ENCODE data around the gene NTM. TPM values are rescaled to one million over a fixed set of nuclear protein-coding genes. Genes with fewer than 3 reads are reported as not detected.

NTM gene
- total RNA-seq, 3 donors from 2014 or later: 0.66 to 9.0 (median 1.0) TPM

DNA sequence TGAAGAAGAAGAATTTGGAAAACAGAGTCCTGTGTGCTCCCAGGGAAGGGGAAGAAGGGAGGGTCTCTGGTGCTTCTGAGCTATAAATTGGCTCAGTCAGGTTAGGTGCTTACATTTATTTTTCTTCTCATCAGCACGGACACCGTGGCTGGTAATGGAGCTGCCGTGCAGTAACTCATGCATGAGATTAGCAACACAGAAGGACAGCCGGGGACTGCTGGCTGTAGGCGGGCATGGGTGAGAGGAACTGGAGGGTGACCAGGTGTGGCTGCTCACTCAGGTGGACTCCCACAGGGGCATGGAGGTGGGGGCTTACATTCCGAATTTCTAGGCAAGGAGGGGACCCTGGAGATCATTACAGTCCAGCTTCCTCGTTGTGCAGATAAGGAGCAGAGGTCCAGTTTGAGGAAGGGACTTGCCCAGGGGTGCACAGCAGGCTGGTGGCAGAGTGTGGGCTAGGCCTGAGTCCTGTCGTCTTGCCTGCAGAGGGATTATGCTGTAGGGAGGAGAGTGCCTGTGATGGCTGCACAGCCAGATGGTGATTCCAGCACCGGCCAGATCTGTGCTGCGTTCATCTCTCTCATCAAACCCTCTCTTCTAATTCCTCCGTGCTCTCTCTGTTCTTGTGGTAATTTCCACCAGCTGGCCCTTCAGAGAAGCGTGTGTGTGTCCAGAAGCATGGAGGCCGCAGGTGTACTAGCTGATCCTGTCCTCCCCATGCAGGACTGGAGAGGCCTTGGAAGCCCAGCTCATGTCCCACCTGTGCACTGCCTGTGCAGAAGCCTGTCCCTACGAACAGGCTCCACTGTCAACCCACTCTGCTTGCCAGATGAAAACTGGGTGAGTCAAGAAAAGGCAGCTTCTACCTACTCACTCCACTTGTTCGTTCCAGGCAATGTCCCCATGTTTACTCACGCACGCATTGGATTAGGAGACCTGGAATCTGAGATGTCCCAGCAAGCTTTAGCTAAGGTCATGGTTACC is 78.9 kb downstream of the NTM start:
- peaks cover 0 to 6% of the 10 kb centered on the region in 2 donors for H3K27me3 ChIP-seq
- TF ChIP-seq POLR2A (IDR thresholded peaks at IDR 0.05) (no peak), POLR2AphosphoS5 (IDR thresholded peaks at IDR 0.05) (no peak)
- TF ChIP-seq, protein P1, sequence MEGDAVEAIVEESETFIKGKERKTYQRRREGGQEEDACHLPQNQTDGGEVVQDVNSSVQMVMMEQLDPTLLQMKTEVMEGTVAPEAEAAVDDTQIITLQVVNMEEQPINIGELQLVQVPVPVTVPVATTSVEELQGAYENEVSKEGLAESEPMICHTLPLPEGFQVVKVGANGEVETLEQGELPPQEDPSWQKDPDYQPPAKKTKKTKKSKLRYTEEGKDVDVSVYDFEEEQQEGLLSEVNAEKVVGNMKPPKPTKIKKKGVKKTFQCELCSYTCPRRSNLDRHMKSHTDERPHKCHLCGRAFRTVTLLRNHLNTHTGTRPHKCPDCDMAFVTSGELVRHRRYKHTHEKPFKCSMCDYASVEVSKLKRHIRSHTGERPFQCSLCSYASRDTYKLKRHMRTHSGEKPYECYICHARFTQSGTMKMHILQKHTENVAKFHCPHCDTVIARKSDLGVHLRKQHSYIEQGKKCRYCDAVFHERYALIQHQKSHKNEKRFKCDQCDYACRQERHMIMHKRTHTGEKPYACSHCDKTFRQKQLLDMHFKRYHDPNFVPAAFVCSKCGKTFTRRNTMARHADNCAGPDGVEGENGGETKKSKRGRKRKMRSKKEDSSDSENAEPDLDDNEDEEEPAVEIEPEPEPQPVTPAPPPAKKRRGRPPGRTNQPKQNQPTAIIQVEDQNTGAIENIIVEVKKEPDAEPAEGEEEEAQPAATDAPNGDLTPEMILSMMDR (IDR thresholded peaks at IDR 0.05): no peak
- no peak overlapping the region for H3K4me3 ChIP-seq
- DNase-seq (ENCODE audit: low spot score in 2 of 2): no peak
- no peaks in the 10 kb centered on the region for H3K36me3 ChIP-seq
- no peaks in the 10 kb centered on the region for H3K4me1 ChIP-seq
- intact Hi-C loops (cut with DNase I; ENCODE audit: low total_unique reads): no loop called here
- no peaks in the 10 kb centered on the region for H3K9me3 ChIP-seq
- H3K27ac ChIP-seq: no peak overlapping the region

- no peak overlapping the region for H3K4me3 ChIP-seq
- no peak overlapping the region for H3K27ac ChIP-seq
- no peaks in the 10 kb centered on the region for H3K9me3 ChIP-seq
- peaks cover 0 to 6% of the 10 kb centered on the region in 2 donors for H3K27me3 ChIP-seq
- intact Hi-C loops (cut with DNase I; ENCODE audit: low total_unique reads): no loop called here
- H3K4me1 ChIP-seq: no peaks in the 10 kb centered on the region
- H3K36me3 ChIP-seq: no peaks in the 10 kb centered on the region
- DNase-seq (ENCODE audit: low spot score in 2 of 2): no peak
- no peak for TF ChIP-seq POLR2AphosphoS5 (IDR thresholded peaks at IDR 0.05)
- TF ChIP-seq, protein P1 (IDR thresholded peaks at IDR 0.05): no peak
- TF ChIP-seq POLR2A (IDR thresholded peaks at IDR 0.05): no peak
These were observed 84.1 kb downstream of the NTM start for GRCh38 chr11:131454490-131454889.

DNA sequence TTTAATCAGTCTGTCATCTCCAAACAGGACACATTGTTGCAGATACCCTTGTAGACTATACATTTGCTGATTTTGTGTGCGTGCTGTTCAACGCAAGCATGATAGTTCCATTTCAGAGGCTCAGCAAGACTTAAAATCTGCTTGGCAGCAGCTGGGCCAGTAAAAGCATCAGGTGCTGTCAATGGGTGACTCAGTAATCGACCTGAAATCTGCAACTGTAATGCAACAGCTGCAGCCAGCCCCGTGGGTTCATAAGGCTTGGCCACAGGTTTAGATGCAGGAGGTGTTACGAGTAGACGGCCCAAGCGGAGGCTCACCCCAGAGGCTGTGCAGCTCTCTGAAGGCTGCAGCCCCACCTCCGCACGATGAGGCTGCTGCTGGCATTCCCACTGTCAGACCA is 84.6 kb downstream of the NTM start:
- H3K4me3 ChIP-seq: no peak overlapping the region
- intact Hi-C loops (cut with DNase I; ENCODE audit: low total_unique reads): no loop called here

GRCh38 chr11:131455843-131456704 is 85.7 kb downstream of the NTM start:
- no peak for TF ChIP-seq POLR2AphosphoS5 (IDR thresholded peaks at IDR 0.05)
- no peak for TF ChIP-seq POLR2A (IDR thresholded peaks at IDR 0.05)
- TF ChIP-seq, protein P1 (IDR thresholded peaks at IDR 0.05): no peak
- Histone ChIP-seq H3K9me3 (no peaks in the 10 kb centered on the region), H3K27ac (no peak overlapping the region), H3K36me3 (no peaks in the 10 kb centered on the region), H3K4me3 (no peak overlapping the region), H3K27me3 (peaks cover 0 to 6% of the 10 kb centered on the region in 2 donors), H3K4me1 (no peaks in the 10 kb centered on the region)
- no peak for DNase-seq (ENCODE audit: low spot score in 2 of 2)
- intact Hi-C loops (cut with DNase I; ENCODE audit: low total_unique reads): no loop called here

More for the DNA sequence above, 84.6 kb downstream of the NTM start:
- Histone ChIP-seq H3K36me3 (no peaks in the 10 kb centered on the region), H3K9me3 (no peaks in the 10 kb centered on the region), H3K27me3 (peaks cover 0 to 6% of the 10 kb centered on the region in 2 donors), H3K4me1 (no peaks in the 10 kb centered on the region), H3K27ac (no peak overlapping the region)
- TF ChIP-seq, protein P1 (IDR thresholded peaks at IDR 0.05): no peak
- TF ChIP-seq POLR2A (IDR thresholded peaks at IDR 0.05) (no peak), POLR2AphosphoS5 (IDR thresholded peaks at IDR 0.05) (no peak)
- no peak for DNase-seq (ENCODE audit: low spot score in 2 of 2)

Measured in breast epithelium (tissue), 4 donors.